Neuron (in vitro differentiated cells): ENCODE results near the gene BEST4.
"Not testable (repeated sequence)": the region's sequence is repeated elsewhere in the genome, so short reads cannot be mapped to it uniquely, and the experiment has no call there.

Experiments used
- H2AFZ ChIP-seq: one replicate; pipeline ENCODE4 v1.6.1; 2013; ENCODE audit warnings: low read depth, mild to moderate bottlenecking, inconsistent platforms, low read length, moderate library complexity
- H3K27me3 ChIP-seq: one replicate; pipeline ENCODE4 v1.6.1; 2013; ENCODE audit warnings: low read length; ENCODE audit not compliant: insufficient read depth
- H3K36me3 ChIP-seq: one replicate; pipeline ENCODE4 v1.6.1; 2013; ENCODE audit warnings: low read length; ENCODE audit not compliant: insufficient read depth
- H3K4me1 ChIP-seq: one replicate; pipeline ENCODE4 v1.6.1; 2013; ENCODE audit warnings: low read length; ENCODE audit not compliant: insufficient read depth
- H3K4me3 ChIP-seq: 2 replicates; pipeline ENCODE4 v1.5.1; 2013; ENCODE audit warnings: mild to moderate bottlenecking, low read length, moderate library complexity
- H3K9me3 ChIP-seq: one replicate; pipeline ENCODE4 v1.6.1; 2013; ENCODE audit warnings: low read length

Gene BEST4

DNA sequence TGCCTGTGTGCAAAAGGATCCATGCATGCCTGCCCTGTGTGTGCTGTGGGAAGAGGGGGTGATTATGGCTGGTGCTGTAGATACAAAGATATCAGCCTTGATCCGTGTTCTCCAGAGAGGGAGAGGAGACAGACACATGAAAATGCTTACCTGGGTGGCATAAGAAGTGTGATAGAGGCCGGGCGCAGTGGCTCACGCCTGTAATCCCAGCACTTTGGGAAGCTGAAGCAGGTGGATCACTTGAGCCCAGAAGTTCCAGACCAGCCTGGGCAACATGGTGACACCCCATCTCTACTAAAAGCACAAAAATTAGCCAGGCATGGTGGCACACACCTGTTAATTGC lies 22.8 kb upstream of the BEST4 start:
- H3K9me3 ChIP-seq, H3K4me3 ChIP-seq, H3K27me3 ChIP-seq, H2AFZ ChIP-seq: not testable (repeated sequence)
- Histone ChIP-seq H3K4me1 (peaks cover 34% of the 10 kb centered on the region), H3K36me3 (peaks cover 10% of the 10 kb centered on the region)

DNA sequence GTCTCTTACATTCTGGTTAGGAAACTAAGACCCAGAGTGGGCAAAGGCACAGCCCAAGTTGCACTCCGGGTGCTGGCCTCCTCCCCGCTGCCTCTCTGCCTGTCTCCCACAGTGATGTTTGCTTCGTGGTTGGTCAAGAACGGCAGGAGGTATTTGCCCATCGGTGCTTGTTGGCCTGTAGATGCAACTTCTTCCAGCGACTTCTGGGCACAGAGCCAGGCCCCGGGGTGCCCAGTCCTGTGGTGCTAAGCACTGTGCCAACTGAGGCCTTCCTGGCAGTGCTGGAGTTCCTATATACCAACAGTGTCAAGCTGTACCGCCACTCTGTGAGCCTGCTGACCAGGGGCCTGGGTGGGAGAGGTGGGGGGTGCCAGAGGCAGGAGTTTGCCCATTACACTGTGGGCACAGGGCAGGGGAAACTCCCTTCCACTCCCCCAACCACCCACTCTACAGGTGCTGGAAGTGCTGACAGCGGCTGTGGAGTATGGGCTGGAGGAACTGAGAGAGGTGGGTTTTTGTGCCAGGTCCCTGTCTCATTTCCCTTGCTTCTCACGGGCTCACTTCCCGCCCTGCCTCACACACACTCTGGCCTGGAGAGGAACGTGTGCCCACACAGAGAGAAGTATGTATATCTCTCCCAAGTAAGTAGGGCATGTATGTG lies 22.3 kb upstream of the BEST4 start:
- H3K9me3 ChIP-seq = no peaks in the 10 kb centered on the region
- H3K4me1 ChIP-seq = peaks cover 34% of the 10 kb centered on the region
- no peak overlapping the region for H3K4me3 ChIP-seq

DNA sequence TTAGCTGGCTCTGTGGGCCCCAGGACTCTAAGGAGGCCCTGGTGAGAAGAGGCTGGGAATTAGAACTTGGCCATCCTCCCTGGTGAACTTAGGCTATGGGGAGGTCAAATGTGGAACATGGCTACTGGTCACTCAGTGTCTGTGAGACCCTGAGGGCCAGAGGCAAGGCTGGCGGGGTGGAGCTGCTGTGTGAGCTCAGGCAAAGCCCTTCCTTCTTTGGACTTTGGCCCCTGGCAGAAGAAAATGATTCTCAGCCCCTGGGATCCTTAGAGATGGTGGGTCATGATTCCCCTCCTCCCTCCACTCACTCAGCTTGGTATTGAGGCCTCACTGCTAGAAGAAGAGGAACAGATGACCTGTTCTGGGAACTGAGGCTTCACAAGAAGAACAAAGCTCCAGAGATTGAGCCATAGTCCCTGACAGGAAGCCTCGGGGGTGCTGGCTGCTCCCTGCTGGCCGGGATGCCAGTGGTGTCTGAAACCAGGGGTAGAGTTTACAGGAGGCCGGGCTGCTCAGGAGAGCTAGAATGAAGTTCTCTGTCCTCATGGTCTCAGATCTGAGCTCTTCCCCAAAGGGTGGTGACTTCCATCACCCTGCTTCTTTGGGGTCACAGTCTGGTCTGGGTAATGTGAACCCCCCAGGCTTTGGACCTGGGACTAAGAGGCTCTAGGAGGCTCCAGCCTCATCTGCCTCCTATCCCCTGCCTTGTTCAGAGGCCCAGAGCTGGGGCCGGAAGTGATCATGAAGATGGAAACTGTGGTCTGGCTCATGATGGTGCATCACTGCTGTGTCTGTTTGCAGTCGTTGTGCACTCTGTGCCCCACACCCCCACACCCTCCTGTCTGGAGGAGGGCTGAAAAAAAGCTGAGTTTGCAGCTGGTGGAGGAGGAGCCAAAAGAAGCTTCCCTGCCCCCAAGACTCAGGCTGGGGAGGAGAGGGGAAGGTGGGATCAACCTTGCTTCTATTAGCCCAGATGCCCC lies 21.3 kb upstream of the BEST4 start:
- Histone ChIP-seq H3K9me3 (no peaks in the 10 kb centered on the region), H3K4me1 (peaks cover 34% of the 10 kb centered on the region)

More for the DNA sequence above, 22.3 kb upstream of the BEST4 start:
- Histone ChIP-seq H3K36me3 (peaks cover 15% of the 10 kb centered on the region), H2AFZ (no peak overlapping the region), H3K27me3 (no peaks in the 10 kb centered on the region)

DNA sequence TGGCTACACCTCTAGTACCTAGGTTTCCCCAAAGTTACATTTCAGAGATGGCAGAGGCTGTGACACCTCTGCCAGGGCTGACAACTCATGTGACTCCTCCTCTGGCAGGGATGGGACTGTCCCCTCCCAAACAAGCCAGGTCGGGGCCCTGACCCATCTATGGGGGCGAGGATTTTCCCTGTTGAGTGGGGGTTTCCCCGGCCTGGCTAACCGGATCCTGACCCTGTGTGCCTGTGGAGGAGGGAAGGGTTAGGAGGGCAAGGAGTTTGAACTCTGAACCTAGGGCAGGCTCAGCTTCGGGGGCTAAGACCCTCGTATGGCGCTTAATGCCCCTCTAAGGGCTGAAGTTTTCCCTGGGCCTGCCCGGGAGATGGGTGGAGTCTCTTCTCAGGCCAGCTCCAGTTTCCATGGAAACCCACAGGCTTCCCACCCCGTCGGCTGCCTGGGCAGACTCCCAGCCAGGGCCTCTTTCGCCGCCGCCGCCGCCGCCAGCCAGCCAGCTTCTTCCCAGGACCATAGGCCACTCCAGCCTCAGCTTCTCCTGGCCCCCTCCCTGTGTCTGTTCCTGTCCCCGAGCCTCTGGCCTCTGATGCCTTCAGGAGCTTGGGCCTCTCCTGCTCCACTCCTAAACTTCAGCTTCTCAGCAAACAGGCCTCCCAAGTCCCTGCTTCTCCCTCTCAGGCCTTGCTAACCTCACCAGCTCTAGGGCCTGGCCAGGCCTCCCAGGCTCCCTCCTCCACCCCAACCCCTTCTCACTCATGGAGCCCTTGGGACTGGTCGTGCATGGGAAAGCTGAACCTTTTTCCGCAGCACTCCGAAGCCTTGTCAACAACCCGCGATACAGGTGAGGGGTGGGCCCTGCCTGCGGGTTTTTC lies 20.3 kb upstream of the BEST4 start, which contains the start of gene BTBD19:
TSS of gene BTBD19 (plus strand) at position 461 of the 875 bp plus-strand sequence. CDS start at position 759, 298 bp downstream.
- Histone ChIP-seq H3K9me3 (no peaks in the 10 kb centered on the region), H3K27me3 (no peaks in the 10 kb centered on the region), H3K36me3 (peaks cover 25% of the 10 kb centered on the region), H3K4me3 (peak within 1 kb of the TSS; percentile 46), H3K4me1 (peaks cover 40% of the 10 kb centered on the region), H2AFZ (peak within 1 kb of the TSS; percentile 46)

More for the DNA sequence above, 21.3 kb upstream of the BEST4 start:
- peak overlapping the region; percentile 46 for H3K4me3 ChIP-seq
- H3K36me3 ChIP-seq = peaks cover 20% of the 10 kb centered on the region
- H3K27me3 ChIP-seq = no peaks in the 10 kb centered on the region
- no peak overlapping the region for H2AFZ ChIP-seq

DNA sequence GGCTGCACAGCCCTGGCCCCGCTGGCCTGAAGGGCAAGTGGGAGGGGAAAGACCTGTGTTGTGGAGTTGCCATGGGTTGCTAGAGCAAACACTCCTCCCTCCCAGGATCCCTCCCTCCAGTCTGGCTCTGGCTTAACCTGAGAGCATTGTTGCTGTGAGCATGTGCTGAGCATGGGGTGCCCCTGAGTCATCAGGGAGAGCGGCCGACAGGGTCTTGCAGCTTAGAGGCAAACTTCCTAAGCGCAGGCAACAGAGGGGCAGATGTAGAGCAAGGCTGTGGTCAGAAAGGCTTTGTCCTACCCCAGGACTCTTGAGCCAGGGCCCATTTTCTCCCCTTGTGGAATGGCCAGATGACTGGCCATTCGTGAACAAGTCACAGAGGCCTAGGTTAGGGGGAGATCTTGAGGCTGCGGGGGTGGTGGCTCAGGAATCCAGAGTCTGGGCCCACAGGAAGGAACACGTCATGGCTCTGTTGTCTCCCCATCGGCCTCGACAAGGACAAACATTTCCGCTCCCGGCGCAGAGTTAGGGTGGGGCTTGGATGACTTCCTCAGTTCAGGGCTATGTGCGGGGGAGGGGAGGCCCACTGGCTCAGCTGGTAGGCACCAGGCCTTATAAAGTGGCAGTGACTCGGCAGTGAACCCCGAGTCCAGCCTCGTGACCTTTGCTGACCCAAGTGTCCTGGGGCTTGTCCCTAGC lies 19.5 kb upstream of the BEST4 start:
- H3K4me3 ChIP-seq = peak overlapping the region; percentile 46
- H3K4me1 ChIP-seq = peaks cover 48% of the 10 kb centered on the region

DNA sequence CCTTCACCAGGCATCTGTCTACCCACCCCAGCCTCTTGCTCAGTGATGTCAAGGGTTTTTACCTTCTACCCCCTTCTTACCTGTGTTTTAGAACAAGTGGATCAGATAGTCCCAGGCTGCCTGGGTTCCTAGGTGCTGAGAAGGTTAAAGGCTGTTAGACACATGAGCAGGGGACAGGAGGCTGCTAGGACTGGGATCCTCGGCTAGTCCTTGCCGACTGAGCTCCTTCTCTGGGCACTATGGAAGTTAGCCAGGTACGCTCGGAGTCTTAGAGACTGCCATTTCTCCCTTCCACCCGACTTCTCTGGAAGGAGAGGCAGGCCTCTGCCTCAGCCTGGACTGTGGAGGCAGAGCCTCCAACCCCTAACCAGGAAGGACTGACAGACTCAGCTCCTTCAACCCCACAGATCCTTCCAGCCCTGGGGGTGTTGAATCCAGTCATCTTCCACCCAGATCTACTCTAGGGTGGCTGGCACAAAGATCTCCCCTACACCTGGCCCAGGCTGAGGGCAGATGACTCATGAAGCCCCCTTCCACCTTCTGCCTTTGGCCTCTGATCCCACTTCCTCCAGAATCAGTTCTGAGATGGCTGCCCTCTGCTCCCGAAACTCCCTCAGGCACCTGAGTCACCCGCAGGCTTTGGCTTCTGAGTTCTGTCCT lies 18.9 kb upstream of the BEST4 start, which contains the start of gene DYNLT4:
TSS of gene DYNLT4 (minus strand) at position 648 of the 660 bp plus-strand sequence. CDS start 683 bp downstream, outside the sequence.
- no peaks in the 10 kb centered on the region for H3K27me3 ChIP-seq
- H3K4me3 ChIP-seq = peak within 1 kb of the TSS; percentile 46
- H3K36me3 ChIP-seq = peaks cover 27% of the 10 kb centered on the region
- peaks cover 54% of the 10 kb centered on the region for H3K4me1 ChIP-seq
- no peaks in the 10 kb centered on the region for H3K9me3 ChIP-seq
- peak within 1 kb of the TSS; percentile 46 for H2AFZ ChIP-seq

More for the DNA sequence above, 19.5 kb upstream of the BEST4 start:
- Histone ChIP-seq H3K36me3 (peaks cover 27% of the 10 kb centered on the region), H3K9me3 (no peaks in the 10 kb centered on the region), H3K27me3 (no peaks in the 10 kb centered on the region), H2AFZ (no peak overlapping the region)

DNA sequence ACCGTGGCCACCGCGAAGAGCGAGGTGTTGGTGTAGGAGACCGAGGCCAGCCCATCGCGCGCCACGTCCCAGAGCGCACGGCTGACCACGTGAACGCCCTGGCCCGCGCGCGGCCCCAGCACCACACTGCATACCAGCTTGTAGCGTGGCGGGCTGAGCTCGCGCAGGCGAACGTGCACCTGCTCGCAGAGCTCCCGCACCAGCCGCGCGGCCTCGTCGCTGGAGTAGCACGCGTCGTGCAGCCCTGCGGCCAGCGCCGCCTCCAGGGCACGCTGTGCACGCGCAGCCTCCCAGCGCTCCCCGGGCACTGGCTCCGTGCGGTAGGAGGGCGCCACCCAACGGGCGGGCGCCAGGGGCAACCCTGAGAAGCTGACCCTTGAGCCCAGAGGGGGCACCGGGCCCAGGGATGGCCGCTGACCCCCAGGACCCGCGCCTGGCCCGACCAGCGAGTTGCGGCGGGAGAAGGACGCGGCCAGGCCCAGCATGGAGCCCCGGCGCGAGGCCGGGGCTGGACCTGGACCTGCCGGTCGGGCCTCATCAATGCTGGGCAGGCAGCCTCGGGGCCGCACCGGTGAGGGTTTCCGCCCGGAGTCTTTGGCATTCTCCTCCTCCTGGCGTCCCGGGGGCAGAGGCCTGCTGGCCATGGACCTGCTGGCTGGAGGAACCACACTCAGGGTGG lies 18.2 kb upstream of the BEST4 start:
- peaks cover 60% of the 10 kb centered on the region for H3K4me1 ChIP-seq

DNA sequence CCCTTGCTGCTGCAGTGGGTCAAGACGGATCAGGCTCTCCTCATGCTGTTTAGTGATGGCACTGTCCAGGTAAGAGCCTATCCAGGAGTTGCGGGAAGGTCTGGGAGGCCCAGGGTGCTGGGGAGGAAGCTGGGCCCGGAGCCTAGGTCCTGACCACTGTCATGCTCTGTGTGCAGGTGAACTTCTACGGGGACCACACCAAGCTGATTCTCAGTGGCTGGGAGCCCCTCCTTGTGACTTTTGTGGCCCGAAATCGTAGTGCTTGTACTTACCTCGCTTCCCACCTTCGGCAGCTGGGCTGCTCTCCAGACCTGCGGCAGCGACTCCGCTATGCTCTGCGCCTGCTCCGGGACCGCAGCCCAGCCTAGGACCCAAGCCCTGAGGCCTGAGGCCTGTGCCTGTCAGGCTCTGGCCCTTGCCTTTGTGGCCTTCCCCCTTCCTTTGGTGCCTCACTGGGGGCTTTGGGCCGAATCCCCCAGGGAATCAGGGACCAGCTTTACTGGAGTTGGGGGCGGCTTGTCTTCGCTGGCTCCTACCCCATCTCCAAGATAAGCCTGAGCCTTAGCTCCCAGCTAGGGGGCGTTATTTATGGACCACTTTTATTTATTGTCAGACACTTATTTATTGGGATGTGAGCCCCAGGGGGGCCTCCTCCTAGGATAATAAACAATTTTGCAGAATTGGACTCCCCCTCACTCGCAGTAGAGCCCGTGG lies 17.5 kb upstream of the BEST4 start:
- H2AFZ ChIP-seq = no peak overlapping the region
- peaks cover 27% of the 10 kb centered on the region for H3K36me3 ChIP-seq
- H3K4me1 ChIP-seq = peaks cover 57% of the 10 kb centered on the region

More for the DNA sequence above, 18.2 kb upstream of the BEST4 start:
- Histone ChIP-seq H3K27me3 (no peaks in the 10 kb centered on the region), H3K9me3 (no peaks in the 10 kb centered on the region), H3K36me3 (peaks cover 27% of the 10 kb centered on the region), H3K4me3 (no peak overlapping the region), H2AFZ (no peak overlapping the region)

DNA sequence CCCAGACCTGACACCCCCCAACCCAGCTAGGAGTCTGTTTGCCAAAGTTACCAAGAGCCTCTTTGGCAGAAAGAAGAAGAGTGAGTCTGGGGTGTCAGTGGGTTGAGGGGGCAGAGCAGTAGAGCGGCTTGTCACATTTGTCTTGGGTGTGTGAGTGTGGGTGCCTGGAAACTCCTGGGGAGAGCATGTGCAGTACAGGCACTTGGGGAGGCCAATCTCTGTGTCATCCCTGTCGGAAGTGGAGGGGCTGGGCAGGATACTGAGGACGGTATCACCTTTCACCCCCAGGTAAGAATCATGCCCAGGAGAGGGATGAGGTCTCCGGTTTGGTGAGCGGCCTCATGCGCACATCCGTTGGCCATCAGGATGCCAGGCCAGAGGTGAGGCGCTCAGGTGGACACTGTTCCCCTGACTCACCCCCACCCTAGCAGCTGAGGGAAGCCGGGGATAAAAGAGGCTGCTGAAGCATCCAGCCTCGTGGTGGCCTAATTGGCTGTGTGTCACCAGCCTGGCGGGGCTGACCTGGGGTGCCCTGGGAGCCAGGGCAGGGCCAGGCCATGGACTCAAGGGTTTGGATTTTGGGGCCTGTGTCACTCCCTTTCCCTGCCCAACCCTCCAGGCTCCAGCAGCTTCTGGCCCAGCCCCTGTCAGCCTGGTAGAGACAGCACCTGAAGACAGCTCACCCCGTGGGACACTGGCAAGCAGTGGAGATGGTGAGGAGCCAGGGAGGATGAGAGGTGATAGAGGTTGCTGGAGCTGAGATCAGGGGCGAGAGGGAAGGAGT lies 15.5 kb upstream of the BEST4 start:
- no peaks in the 10 kb centered on the region for H3K9me3 ChIP-seq
- H3K4me3 ChIP-seq = no peak overlapping the region
- H3K36me3 ChIP-seq = peaks cover 27% of the 10 kb centered on the region
- peaks cover 46% of the 10 kb centered on the region for H3K4me1 ChIP-seq
- no peak overlapping the region for H2AFZ ChIP-seq
- no peaks in the 10 kb centered on the region for H3K27me3 ChIP-seq

More for the DNA sequence above, 17.5 kb upstream of the BEST4 start:
- H3K4me3 ChIP-seq = no peak overlapping the region
- no peaks in the 10 kb centered on the region for H3K27me3 ChIP-seq
- H3K9me3 ChIP-seq = no peaks in the 10 kb centered on the region

DNA sequence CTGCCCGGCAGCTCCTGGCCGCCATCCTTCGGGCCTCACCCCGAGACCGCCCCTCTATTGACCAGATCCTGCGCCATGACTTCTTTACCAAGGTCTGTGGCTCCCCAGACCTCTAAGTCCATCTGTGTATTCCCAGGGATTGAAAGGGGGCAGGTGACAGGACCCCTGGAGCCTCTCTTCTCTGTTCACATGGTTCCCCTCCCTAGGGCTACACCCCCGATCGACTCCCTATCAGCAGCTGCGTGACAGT lies 15.0 kb upstream of the BEST4 start:
- Histone ChIP-seq H3K4me1 (peaks cover 42% of the 10 kb centered on the region), H2AFZ (no peak overlapping the region), H3K27me3 (no peaks in the 10 kb centered on the region), H3K9me3 (no peaks in the 10 kb centered on the region), H3K36me3 (peaks cover 27% of the 10 kb centered on the region), H3K4me3 (no peak overlapping the region)
